Right lung (tissue), 5 donors: ENCODE results near the gene RRP1B. TPM values are rescaled to one million over a fixed set of nuclear protein-coding genes. Genes with fewer than 3 reads are reported as not detected.
"Not testable (repeated sequence)": the region's sequence is repeated elsewhere in the genome, so short reads cannot be mapped to it uniquely, and the experiment has no call there.

Experiments
- DNase-seq, 2 donors: peaks; one replicate each; pipeline ENCODE4 v3.0.0-alpha.2; 2013
- polyA plus RNA-seq, 5 donors: library from polyadenylated mRNA; unstranded; fragments of 120-200 nt; gene quantifications; one replicate each; pipeline versions ENCODE4 v1.2.1 to v1.2.3, GENCODE V29; 2013; ENCODE audit warnings: inconsistent platforms in 1 of 5, low replicate concordance in 1 of 5; ENCODE audit not compliant: insufficient read length in 5 of 5, insufficient read depth in 1 of 5

Gene RRP1B
- polyA plus RNA-seq, 5 donors = 25.2 to 30.1 (median 27.1) TPM

DNA sequence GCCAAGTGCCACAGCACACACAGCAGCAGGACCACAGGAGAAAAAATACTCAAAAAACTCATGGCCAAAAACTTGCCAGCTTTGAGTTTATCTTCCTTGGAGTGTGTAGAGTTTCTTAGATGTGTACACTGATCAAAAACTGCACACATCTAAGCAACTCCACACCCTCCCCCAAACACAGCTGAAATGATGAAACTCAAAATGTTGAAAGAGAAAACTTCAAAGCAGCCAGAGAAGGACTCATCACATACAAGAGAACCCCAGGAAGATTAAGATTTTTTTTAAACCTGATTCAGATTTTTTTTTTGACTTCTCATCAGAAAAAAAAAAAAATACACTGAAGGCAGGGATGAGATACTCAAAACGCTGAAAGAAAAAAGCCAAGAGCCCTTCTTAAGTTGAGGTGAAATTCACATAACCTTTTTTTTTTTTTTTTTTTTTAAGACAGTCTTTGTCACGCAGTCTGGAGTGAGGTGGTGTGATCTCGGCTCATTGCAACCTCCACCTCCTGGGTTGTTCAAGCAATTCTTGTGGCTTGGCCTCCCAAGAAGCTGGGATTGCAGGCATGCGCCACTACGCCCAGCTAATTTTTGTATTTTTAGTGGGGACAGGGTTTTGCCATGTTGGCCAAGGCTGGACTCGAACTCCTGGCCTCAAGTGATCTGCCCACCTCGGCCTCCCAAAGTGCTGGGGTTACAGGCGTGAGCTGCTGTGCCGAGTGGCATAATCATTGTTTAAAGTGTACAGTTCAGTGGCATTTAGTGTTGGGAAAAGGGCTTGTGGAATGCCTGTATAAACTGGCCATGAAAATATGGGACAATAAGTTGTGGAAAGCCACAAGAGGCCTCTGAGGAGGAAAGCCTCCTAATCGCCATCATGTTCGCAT lies 38.6 kb downstream of the RRP1B start:
- DNase-seq = no peak

DNA sequence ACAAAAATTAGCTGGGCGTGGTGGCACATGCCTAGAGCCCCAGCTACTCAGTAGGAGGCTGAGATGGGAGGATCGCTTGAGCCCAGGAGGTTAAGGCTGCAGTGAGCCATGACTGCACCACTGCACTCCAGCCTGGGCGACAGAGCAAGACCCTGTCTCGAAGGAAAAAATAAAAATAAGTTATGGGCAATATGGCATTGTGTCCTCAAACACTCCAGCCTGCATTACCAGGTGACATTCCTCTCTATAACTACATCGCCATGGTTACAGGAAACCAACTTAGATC lies 40.1 kb downstream of the RRP1B start:
- not testable (repeated sequence) for DNase-seq

DNA sequence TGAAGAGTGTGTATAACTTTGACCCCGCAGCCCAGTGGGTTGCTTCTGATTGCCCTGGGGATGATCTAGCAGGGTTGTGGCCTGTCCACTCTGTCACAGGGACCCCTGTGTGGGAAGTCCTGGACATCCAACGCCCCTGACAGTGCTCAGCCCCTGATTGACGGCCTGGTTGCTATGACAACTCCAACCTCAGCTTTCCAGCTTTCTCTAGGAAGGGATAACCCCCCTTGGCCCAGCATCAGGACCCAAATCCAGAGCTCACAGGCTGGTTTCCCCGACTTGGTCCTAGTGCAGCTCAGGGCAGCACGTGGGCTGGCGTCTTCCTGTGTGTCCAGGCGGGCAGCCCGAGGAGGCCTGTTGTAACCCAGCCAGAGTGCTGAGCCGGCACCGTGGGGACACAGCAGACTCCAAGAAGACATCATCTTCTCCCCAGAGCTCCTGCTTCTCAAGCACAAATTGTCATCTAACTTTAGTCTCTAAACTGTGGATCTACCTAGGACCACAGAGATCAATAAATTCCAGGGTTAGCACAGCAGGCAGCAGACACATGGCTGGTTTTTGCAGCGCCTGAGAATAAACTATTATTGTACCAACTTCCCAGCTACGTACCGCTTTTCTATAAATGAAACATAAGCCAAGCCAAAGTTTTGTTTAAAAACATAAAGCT lies 40.7 kb downstream of the RRP1B start:
- no peak for DNase-seq

DNA sequence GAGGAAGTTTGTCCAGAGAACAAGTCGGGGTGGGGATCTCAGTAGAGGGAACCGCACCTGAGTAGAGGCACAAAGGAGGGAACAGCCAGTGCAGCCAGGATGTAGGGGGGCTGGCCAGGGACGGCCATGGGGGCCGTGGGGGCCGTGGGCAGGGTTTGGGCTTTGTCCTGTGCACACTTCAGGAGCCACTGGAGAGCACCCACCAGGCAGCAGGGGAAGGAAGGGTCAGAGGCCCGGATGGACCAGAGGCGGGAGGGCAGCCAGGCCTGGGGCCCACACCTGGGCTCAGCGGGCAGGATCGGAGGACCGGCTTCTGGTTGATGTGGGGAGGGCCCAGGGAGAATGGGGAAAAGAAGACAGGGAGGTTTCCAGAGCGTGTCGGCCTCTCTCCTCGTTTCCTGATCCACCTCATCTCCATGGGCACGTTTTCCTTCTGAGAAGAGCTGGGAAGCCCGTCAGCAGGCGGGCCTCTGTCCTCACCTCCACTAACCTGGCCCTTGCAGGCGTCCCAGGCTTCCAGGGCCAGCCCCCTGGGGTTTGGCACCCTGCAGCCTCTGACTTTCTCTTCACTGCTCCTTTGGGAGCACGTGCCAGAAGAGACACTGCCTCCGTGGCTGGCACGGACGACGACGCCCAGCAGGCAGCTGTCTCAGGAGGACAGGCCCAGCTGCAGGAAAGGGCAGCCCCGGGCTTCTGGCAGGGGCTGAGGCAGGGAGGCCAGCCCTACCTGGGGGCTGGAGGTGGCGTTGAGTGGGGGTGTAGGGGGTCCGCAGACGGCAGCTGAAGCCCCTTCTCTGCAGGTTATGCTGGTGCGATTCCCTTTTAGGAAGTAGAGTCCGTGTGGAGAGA lies 42.8 kb downstream of the RRP1B start:
- DNase-seq = no peak

DNA sequence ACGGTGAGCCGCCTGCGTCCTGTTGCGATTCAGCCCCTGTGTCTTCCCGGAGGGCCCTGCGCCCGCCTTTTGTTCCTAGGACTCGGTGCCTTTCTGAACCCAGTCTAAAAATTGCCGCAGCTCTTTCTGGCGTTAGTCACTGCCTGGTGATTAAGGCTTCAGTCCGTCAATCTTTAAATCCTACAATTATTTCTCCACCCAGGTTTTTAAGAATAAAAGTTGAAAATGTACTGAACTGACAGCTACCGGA lies 43.4 kb downstream of the RRP1B start:
- no peak for DNase-seq

DNA sequence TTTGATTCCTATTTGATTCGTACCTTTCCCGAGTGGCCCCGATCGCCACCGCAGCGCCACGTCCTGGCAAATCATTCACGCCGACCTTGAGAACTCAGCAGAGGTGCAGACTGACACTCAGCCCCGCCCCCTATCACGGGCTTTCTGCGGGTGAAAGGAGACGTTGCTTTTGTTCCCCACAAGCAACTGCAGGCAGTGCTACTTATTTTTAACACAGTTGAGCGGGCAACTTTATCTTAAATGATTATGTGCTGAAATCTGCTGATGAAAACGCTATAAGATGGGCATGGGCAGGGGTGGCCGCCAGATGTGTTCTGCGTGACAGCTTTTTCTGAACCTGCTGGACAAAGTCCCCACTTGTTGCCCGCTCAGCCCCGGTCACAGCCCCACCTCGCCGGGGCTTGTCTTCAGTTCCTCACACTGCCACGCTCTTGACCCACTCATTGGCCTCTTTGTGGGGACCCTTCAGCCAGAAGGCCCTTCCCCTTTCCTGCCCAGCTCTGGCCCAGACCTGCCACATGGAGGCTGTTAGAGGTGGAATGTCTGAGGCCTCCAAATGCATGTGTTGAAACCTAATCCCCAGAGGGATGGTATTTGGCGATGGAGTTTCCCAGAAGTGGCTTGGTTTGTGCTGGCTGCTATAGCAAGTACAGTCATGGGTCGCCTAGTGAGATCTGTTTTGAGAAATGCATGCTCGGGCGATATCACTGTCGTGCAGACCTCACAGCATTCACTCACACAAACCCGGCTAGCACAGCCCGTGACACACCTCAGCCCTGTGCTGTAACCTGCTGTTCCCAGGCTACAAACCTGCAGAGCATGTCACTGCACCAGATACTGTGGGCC lies 43.9 kb downstream of the RRP1B start:
- no peak for DNase-seq

DNA sequence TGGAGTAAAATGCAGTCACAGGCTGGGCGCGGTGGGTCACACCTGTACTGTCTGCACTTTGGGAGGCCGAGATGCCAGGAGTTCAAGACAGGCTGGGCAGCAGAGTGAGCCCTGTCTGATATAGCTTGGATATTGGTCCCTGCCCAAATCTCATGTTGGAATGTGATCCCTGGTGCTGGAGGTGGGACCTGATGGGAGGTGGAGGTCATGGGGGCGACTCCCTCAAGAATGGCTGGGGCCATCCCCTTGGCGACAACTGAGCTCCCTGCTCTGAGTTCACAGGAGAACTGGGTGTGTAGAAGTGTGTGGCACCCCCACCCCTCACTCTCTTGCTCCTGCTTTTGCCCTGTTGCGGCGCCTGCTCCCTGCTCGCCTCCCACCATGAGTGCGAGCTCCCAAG lies 48.1 kb downstream of the RRP1B start:
- no peak for DNase-seq

DNA sequence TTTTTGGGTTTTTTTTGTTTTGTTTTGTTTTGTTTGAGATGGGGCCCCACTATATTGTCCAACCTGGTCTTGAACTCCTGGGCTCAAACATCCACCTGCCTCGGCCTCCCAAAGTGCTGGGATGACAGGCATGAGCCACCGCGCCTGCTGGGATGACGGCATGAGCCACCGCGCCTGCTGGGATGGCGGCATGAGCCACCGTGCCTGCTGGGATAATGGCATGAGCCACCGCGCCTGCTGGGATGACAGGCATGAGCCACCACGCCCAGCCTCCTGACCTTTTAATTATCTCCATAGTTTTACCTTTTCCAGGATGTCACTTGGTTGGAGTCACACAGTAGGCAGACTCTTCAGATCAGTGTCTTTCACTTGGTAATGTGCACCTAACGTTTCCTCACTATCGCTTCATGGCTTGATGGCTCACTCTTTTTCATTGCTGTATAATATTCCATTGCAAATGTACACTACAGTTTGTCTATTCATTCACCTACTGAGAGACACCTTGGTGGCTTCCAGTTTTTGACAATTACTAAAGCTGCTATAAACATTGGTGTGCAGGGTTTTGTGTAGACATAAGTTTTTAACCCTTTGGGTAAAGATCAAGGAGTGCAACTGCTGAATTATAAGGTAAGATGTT lies 49.5 kb downstream of the RRP1B start:
- DNase-seq = no peak

DNA sequence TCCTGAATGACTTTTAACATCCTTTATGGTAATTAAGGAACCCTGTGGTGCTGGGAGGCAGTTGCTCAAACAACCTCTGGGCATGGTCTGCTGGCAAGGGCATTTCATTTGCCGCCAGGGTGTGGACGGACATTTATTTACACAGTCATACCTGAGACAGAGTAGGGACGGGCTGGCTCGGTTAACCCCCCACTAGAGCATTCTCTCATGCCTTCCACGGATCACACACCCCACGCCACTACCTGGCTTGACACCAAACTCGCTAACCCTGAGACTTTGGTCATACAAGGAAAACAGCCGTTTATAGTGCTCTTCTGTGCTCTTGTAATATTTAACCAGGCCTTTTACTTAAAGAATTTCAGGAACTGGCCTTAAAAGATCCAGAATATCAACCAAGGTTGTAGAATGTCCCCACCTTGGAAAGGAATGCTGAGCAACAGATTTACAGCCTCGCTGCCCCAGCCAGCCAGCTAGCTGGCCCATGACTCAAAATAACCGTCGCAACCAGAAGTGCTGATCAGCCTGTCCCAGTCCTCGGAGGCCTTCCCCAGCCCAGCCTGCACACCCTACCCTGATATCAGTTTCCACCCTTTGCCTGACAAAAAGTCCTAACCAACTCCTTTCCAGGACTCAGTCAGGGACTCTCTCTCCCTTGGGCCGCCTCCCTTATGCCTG lies 53.0 kb downstream of the RRP1B start:
- DNase-seq = peak; percentile 51 to 57

DNA sequence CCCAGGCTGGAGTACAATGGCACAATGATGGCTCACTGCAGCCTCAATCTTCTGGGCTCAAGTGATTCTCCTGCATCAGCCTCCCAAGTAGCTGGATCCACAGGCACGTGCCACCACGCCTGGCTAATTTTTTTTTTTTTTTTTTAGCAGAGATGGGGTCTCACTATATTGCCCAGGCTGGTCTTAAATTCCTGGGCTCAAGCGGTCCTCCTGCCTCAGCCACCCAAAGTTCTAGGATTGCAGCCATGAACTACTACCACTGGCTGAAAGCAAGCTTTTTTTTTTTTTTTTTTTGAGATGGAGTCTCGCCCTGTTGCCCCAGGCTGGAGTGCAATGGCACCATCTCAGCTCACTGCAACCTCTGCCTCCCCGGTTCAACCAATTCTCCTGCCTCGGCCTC lies 53.8 kb downstream of the RRP1B start:
- DNase-seq = not testable (repeated sequence)

DNA sequence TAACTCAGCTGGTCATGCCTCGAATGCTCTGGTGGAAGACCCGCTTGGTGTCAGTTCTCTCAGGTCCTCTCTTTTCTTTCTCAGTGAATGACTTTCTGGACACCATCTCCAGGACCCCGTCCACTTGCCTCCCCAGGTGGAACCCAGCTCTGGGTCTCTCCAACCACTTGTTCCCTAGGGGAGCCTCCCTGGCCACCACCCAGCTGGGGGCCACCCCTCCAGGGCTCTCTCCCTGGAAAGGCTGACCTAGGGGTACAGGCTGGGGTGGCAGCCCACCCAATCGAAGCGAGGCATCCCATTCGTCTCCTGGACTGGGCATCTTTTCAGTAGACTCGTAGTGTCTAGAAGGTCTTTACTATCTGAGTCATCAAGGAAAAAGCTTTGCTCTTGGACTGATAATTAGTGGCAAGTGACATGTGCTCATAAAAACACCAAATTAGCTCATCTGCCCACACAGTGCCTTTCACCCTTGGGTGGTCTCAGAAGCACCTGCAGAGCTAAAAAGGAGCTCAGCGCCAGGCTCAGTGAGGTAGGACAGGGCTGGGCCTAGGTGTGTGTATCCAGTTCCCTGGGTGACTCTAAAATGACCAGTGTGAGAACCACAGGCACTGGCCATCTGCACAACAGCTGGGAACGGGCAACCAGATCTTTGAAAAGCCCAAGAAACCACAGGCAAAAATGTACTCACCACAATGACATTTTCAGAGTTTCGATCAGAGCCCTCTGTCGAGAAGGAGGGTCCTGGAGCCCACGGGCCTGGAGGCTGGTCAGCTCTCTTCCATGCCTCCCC lies 57.2 kb downstream of the RRP1B start:
- DNase-seq = no peak

DNA sequence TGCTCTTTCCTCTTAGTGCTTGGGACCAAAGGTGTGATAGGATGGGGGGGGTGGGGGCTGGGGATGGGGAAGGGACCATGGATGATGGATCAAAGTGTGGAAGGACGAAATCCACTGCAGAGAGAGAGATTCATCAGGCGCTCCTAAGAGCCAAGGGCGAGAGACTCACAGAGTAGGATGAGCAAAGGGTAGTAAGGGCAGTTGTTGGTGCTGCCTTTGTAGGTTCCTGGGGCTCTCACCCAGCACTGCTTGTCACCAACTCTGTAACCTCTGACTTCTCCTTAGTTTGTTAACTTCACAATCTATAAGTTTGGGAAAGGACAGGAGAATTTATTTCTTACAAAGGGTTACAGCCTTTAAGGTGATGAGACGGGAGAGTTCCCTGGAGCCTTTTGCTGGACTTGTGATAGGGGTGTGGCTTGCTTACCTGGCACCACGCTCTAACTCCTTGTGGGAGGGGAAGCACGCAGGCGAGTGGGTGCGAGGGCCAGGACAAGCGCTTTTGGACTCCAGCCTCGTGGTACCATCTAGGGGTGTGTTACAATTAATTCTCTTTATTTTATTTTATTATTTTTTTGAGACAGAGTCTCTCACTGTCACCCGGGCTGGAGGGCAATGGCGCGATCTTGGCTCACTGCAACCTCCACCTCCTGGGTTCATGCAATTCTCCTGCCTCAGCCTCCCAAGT lies 58.0 kb downstream of the RRP1B start:
- DNase-seq = no peak

DNA sequence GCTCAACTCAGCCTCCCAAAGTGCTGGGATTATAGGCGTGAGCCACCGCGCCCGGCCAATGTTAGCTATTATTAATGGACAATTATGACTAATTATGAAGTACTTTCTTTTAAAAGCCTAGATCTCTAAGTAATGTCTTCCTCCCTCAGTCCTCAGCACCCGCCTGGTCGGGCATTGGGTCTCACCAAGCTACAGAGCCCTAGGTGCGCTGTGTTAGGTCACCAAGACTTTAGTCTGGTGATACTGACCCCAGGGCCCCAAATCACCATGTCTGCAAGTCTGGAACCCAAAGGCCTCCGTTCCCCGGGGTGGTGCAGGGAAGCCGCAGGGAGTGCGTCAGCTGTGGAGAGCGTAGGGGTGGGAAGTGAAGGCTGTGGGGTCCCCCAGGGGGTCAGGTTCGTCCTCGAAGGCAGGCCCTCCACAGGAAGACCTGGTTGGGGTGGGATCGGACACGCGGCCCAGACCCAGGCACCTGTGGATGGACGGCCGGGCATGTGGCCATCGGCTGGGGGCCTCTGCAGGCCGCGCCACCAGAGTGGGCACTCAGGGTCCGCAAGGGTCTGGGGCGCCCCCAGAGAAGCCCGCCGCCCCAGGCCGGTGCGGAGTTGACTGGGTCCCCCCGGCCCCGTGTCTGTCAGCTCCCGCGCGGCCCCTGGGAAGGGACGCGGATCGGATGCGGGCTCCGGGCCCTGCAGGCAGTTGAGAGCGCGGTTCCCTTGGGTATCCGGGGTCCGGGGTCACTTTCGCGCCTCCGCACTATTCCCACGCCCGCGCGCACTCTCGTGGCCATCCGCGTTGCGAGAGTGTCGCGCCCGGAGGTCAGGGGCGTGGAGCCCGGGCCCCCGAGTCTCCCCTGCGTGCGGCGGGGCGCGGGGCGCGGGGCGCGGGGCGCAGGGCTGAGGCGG lies 58.9 kb downstream of the RRP1B start:
- DNase-seq = no peak

DNA sequence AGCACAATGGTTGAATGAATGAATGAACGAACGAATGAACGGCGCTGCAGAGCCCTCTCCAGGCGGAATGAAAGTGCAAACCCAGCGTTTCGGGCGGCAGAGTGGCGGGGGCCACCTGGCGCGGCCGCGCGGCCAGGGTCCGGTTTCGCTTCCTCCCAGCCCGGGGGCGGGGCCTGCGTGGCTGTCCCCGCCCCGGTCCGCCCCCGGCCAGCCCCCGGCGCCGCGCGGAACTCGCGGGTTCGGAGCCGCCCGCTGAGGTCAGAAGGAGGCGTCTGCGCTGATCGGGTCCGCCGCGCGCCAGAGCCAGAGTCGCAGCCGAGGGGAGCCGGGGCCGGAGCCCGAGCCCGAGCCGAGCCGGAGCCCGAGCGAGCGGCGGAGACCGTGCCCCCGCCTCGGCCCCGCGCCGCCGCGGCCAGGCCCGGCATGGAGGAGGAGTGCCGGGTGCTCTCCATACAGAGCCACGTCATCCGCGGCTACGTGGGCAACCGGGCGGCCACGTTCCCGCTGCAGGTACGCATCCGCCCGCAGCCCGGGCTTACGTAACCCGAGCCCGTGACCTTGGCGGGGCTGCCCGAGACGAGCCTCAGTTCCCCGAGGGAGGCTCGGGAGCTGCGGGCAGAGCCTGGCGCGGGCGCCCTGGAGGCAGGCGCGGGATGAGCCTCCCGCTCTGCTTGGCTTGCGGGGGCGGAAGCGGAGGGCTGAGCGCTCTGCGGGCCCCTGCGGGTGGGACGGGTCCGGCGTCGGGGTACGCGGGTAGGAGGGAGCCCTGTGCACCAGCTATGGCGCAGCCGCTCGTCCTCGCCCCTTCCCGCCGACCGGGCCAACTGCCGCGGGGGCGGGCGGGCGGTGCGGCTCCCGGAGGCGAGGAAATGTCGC lies 59.8 kb downstream of the RRP1B start, which contains the start of gene PDXK:
Gene PDXK (plus strand): TSS at position 258 of the 876 bp plus-strand sequence. CDS start 166 bp downstream, at position 424.
- peak; percentile 83 to 84 for DNase-seq

DNA sequence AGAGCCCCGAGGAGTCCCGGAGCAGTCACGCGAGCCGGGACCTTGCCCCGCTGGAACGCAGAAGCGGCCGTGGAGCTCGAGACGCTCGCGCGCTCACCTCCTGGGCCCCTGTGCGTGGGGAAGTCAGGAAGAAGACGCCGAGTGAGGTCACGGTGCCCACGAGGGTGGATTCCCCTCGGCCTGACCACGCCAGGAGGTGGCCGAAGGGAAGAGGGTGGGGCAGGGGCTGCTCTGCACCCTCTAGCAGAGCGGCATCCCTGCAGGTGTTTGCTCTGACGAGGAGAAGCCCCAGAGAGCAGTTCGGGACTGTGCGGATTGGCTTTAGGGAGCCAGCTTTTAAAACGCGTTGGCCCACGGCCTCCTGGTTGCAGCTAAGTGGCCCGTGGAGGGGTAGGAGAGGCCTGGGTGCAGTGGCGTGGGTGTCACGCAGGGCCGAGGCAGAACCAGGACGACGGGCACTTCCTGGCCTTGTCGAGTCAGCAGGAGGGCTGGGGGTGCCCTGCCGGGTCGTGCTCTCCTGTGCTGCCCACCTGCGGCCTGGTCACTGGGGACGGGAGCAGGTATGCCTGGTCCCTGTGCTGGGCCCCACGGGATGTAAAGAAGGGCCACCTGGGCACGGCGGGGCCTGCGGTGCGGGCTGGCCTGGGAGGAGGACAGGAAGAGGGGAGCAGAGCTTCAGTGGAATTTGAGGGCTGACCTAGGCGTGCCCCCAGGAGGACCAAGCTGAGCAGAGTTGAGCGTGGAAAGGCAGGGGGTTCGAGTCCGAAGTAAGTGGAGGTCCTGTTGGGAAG lies 60.6 kb downstream of the RRP1B start:
- DNase-seq = no peak

DNA sequence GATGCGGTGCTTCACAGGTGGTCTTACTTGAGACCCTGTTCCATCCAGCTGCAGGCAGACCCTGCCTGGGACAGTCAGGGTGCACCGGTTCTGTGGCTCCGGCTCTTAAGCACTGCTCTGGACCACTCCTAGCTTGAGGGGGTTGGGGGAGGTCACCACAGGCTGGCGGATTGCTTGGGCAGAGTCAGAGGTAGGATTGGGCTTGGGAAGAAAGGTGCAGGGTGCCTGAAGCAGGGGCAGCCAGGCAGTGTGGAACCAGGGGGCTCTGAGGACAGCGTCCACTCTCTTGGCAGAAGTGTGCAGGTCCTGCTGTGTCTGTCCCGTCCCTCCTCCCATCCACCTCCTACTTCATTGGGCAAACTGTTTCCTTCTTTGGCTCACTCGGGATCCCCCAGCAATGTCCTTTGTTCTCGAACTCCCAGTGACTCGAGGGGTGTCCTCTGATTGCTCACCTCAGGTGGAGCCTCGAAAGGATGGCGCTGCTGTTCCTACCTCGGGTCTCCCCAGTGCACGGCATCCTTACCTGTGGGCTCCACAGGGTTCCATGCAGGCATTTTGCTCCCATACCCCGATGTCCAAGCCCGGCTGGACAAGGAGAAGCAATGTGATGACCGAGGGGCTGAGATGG lies 61.3 kb downstream of the RRP1B start:
- no peak for DNase-seq
